Muscle layer of colon (tissue), 2 donors: ENCODE data around the gene CALB2.

Experiments
- H3K27ac ChIP-seq: one replicate; pipeline ENCODE4 v1.7.0; 2013; ENCODE audit warnings: low read depth, mild to moderate bottlenecking, low read length, moderate library complexity
- H3K27me3 ChIP-seq, 2 donors: one replicate each; pipeline ENCODE4 v1.7.0; 2013; ENCODE audit warnings: low read length in 2 of 2, mild to moderate bottlenecking in 2 of 2; ENCODE audit not compliant: insufficient read depth in 2 of 2, control insufficient read depth in 1 of 2
- H3K36me3 ChIP-seq: one replicate; pipeline ENCODE4 v1.7.0; 2013; ENCODE audit warnings: mild to moderate bottlenecking, low read length; ENCODE audit not compliant: insufficient read depth
- H3K4me1 ChIP-seq: one replicate; pipeline ENCODE4 v1.7.0; 2013; ENCODE audit warnings: mild to moderate bottlenecking, low read length; ENCODE audit not compliant: insufficient read depth
- H3K4me3 ChIP-seq, 2 donors: one replicate each; pipeline ENCODE4 v1.7.0; 2013; ENCODE audit warnings: low read length in 2 of 2, low read depth in 1 of 2, mild to moderate bottlenecking in 1 of 2, moderate library complexity in 1 of 2
- H3K9ac ChIP-seq: one replicate; pipeline ENCODE4 v1.7.0; 2013; ENCODE audit warnings: low read length
- H3K9me3 ChIP-seq: one replicate; pipeline ENCODE4 v1.7.0; 2013; ENCODE audit warnings: mild to moderate bottlenecking, low read length
- donor health status: abdominal sarcoma.
- donor health status: Adenocarcinoma of cecum.

CALB2 gene

DNA sequence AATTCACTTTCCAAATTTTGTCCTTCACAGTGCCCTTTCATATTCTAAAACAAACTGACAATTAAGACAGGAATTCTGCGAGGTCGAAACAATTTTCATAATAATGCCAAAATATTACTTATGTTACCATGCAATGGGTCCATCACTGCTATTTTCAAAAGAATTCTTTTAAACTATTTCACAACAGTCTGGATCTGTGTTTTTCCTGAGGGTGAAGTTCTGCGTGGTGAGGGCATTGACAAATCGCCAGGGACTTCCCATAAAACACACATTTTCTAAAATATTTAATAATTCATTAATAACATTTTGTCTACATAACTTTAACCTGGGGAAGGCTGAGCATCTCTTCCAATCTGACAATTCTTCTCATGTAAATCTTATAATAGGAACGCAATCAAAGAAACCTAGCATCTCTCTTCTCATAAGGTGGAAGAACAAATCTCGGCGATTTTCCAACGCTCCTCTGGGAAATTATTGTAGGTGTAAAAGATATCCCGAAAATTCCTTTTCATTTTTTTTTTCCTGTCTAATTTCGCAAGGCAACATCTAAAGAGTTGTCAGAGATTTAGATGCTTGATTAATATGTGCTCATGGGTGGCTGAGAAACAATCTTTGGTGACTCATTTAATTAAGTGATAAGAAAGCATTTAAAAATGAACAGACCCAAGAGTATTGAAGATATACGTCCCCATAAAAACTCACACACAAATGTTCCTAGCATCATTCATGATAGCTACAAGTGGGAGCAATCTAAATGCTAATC, 41.5 kb downstream of the CALB2 start:
- H3K4me3 ChIP-seq: no peak overlapping the region
- no peaks in the 10 kb centered on the region for H3K4me1 ChIP-seq
- H3K9me3 ChIP-seq: no peaks in the 10 kb centered on the region
- no peak overlapping the region for H3K9ac ChIP-seq
- no peak overlapping the region for H3K27ac ChIP-seq
- no peaks in the 10 kb centered on the region for H3K36me3 ChIP-seq
- no peaks in the 10 kb centered on the region for H3K27me3 ChIP-seq

DNA sequence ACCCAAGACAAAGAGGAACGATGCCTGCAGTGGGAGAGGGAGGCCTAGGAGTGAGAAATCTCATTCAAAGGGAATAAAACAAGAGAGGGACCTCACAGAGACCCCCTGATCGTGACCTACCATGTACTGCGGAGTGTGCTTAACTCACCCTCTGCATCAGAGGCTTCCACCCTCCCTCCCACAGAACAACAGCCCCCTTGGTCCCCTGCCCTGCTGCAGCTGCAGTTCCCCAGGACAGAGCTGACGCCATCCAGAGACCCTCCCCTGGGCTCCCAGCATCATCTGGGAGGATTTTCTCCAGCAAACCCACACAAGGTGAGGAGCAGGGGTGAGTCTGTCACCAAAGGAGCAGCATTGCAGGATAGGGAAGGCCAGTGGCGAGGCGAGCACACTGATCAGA, 43.5 kb downstream of the CALB2 start:
- H3K9ac ChIP-seq: no peak overlapping the region
- no peak overlapping the region for H3K4me3 ChIP-seq
- no peaks in the 10 kb centered on the region for H3K27me3 ChIP-seq
- H3K4me1 ChIP-seq: no peaks in the 10 kb centered on the region
- no peaks in the 10 kb centered on the region for H3K9me3 ChIP-seq
- no peak overlapping the region for H3K27ac ChIP-seq
- H3K36me3 ChIP-seq: no peaks in the 10 kb centered on the region

DNA sequence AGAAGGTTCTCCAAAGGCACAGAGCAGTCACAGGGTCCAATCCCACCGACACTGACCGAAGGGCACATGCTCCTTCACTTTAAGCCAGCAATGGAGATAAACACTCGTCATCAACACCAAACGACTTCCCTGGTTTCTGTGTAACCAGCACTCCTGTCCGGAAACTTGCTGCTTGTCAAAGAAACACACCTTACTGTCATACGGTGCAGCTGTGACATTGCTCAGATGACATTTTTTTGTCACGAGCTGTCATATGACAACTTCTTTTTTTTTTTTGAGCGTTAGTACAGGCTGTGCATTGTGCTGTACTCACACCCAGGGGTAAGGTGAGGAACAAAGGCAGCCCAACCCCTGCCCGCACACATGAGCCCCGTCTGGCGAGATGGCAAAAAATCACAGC, 44.2 kb downstream of the CALB2 start:
- Histone ChIP-seq H3K36me3 (no peaks in the 10 kb centered on the region), H3K4me1 (no peaks in the 10 kb centered on the region), H3K27me3 (no peaks in the 10 kb centered on the region), H3K27ac (no peak overlapping the region), H3K4me3 (no peak overlapping the region), H3K9ac (no peak overlapping the region), H3K9me3 (no peaks in the 10 kb centered on the region)

GRCh38 chr16:71404364-71404763, 45.8 kb downstream of the CALB2 start:
- H3K9me3 ChIP-seq: no peaks in the 10 kb centered on the region

DNA sequence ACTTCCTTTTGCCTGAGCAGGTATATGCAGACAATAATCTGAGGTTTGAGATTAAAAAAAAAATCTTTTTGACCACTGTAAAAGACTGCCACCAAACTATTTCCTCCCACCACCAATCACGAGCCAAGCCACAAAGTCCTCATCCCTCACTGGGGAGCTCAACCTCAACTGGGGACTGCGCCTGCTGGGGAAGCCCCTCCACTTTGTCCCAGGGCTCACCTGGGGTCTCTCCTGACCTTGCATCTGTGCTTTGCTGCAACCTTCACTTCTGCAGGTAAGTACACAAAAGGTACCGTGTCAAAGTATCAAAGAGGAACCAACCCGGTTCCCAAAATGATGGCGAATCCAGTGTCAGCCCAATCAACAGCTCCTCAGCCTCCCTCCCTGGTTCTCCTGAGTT, 47.8 kb downstream of the CALB2 start:
- H3K27ac ChIP-seq: no peak overlapping the region
- H3K9ac ChIP-seq: no peak overlapping the region
- H3K4me3 ChIP-seq: no peak overlapping the region
- H3K4me1 ChIP-seq: no peaks in the 10 kb centered on the region
- no peaks in the 10 kb centered on the region for H3K9me3 ChIP-seq
- H3K27me3 ChIP-seq: peaks cover 0 to 4% of the 10 kb centered on the region in 2 donors
- H3K36me3 ChIP-seq: no peaks in the 10 kb centered on the region

More at GRCh38 chr16:71404364-71404763, 45.8 kb downstream of the CALB2 start:
- no peaks in the 10 kb centered on the region for H3K36me3 ChIP-seq
- no peak overlapping the region for H3K27ac ChIP-seq
- H3K4me3 ChIP-seq: no peak overlapping the region
- H3K27me3 ChIP-seq: no peaks in the 10 kb centered on the region
- no peak overlapping the region for H3K9ac ChIP-seq
- H3K4me1 ChIP-seq: no peaks in the 10 kb centered on the region

GRCh38 chr16:71406724-71407123, 48.2 kb downstream of the CALB2 start:
- Histone ChIP-seq H3K9me3 (no peaks in the 10 kb centered on the region), H3K27me3 (peaks cover 0 to 4% of the 10 kb centered on the region in 2 donors), H3K4me3 (no peak overlapping the region), H3K36me3 (no peaks in the 10 kb centered on the region), H3K27ac (no peak overlapping the region), H3K4me1 (no peaks in the 10 kb centered on the region), H3K9ac (no peak overlapping the region)

- H3K27ac ChIP-seq: no peak overlapping the region
- no peaks in the 10 kb centered on the region for H3K36me3 ChIP-seq
- no peak overlapping the region for H3K9ac ChIP-seq
- H3K27me3 ChIP-seq: peaks cover 5 to 11% of the 10 kb centered on the region in 2 donors
- no peaks in the 10 kb centered on the region for H3K9me3 ChIP-seq
- no peaks in the 10 kb centered on the region for H3K4me1 ChIP-seq
- H3K4me3 ChIP-seq: no peak overlapping the region
These were observed 49.2 kb downstream of the CALB2 start for GRCh38 chr16:71407731-71408130.

DNA sequence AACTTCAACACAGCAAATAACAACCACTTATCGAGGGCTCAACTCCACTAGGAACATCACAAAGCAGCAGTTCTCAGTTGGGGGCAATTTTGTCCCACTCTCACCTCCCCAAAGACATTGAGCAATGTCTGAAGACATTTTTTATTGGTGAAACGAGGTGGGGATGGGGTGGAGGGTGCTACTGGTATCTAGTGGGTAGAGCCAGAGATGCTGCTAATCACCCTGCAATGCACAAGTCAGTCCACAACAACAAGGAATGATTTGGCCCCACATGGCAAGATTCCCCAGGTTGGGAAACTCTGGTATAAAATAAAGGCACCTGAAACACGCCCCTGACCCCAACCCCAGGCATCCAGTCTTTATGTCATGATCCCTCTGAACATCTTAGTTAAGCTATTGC, 50.0 kb downstream of the CALB2 start:
- Histone ChIP-seq H3K36me3 (no peaks in the 10 kb centered on the region), H3K4me1 (no peaks in the 10 kb centered on the region), H3K9ac (no peak overlapping the region), H3K9me3 (no peaks in the 10 kb centered on the region), H3K4me3 (no peak overlapping the region), H3K27ac (no peak overlapping the region), H3K27me3 (peaks cover 9 to 11% of the 10 kb centered on the region in 2 donors)

DNA sequence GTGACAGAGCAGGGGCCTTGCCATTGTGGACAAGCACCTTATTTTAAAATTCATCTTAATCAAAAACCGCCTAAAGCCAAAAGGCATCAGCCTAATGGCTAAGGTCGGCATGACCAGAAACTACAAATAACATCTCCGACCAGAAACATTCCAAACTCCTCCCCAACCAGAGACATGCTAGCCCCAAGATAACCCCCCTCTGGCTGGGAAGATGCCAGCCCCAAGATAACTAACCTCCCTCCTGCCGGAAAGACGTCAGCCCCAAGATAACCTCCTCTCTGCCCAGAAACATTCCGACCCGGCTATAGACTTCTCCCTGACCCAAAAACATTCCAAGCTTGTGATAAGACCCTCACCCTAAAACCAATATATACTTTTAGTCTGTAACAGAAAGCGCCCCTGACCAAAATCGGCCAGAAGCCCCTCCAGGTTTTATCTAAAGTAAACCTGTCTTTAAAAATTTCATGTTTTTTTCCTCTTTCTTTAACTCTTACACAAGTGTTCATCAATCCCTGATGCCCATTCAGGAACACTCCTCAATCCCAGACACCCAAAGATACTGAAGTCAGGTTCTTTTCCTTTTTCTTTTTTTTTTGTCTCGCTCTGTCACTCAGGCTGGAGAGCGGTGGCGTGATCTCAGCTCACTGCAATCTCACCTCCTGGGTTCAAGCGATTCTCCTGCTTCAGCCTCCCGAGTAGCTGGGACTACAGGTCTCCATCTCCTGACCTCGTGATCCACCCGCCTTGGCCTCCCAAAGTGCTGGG, 50.7 kb downstream of the CALB2 start:
- H3K9ac ChIP-seq: no peak overlapping the region
- H3K4me3 ChIP-seq: no peak overlapping the region
- H3K27me3 ChIP-seq: peaks cover 9 to 11% of the 10 kb centered on the region in 2 donors
- H3K36me3 ChIP-seq: no peaks in the 10 kb centered on the region
- no peaks in the 10 kb centered on the region for H3K4me1 ChIP-seq
- no peak overlapping the region for H3K27ac ChIP-seq
- no peaks in the 10 kb centered on the region for H3K9me3 ChIP-seq

DNA sequence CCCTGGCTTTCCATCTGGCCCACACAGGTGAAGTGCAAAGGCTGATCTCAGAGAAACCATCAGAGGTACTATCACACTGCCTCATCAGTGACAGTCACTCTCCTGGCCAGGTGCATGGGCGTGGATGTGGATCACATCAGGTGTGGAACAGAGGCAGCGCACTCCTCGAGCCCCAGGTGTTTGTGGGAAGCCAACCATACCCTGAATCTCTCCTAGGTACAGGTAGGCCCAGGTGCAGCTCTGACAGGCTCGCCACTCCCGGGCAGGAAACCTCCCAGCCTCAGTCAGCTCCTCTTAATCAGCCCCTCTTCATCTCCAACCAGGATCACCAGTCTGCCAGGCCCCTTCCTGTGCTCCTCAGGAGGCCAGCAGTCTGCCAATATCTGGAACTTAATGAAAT, 51.6 kb downstream of the CALB2 start:
- no peaks in the 10 kb centered on the region for H3K36me3 ChIP-seq
- H3K27ac ChIP-seq: no peak overlapping the region
- H3K4me3 ChIP-seq: no peak overlapping the region
- H3K27me3 ChIP-seq: peaks cover 9 to 11% of the 10 kb centered on the region in 2 donors
- no peak overlapping the region for H3K9ac ChIP-seq
- no peaks in the 10 kb centered on the region for H3K4me1 ChIP-seq
- H3K9me3 ChIP-seq: no peaks in the 10 kb centered on the region

DNA sequence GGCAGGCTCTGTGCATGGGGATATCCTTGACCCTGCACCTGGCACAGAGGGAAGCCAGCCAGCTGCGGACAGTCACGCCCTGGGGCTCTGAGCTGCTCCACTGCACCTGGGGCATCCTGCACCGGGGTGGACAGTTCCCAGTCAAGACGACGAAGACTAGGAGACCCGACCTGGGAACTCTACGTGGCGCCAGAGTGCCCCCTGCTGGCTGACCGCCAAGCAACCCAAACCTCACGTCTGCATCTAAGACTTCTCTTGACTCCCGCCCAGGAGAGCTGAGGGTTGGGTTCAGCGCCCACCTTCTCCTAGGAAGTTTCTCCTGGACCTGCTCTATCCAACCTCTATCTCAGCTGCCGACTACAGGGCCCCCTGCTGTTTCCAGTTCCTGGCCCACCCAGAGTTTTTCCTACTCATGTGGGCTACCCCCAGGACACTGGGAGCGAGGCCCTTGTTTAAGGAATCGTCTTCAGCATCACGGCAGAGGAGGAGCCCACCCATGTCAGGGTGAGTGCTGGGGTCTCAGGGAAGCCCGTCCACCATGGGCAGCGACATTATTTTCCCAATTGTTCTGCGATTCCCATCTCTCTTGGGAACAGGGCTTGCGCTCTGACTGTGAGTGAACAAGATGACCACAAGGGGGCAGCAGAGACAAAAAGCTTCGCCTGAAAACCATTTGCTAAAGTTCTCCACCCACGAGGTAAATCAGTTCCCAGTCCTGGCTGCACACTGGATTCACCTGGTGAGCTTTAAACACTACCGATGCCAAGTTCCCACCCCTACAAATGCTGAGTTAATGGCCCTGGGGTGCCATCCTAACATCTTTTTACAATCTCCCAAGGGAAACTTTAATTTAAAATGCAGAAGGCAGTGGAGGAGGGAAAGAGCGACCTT, 54.0 kb downstream of the CALB2 start:
- no peaks in the 10 kb centered on the region for H3K4me1 ChIP-seq
- peaks cover 9 to 11% of the 10 kb centered on the region in 2 donors for H3K27me3 ChIP-seq
- H3K4me3 ChIP-seq: no peak overlapping the region
- H3K9me3 ChIP-seq: no peaks in the 10 kb centered on the region
- no peaks in the 10 kb centered on the region for H3K36me3 ChIP-seq
- no peak overlapping the region for H3K9ac ChIP-seq
- no peak overlapping the region for H3K27ac ChIP-seq
